ENCODE results near the gene IQGAP2. TPM values are rescaled to one million over a fixed set of nuclear protein-coding genes. Genes with fewer than 3 reads are reported as not detected.

Gene IQGAP2
- total and polyA plus RNA-seq, 2 donors from 2014 or later: 23.2 to 35.8 TPM

GRCh38 chr5:76692651-76693050 lies 289.6 kb downstream of the IQGAP2 start:
- H3K36me3 ChIP-seq (ENCODE audit: control insufficient read depth in 2 of 3, insufficient read depth in 3 of 3, low read length in 3 of 3): peaks cover 0 to 6% (median 0%) of the 10 kb centered on the region in 3 donors
- H3K9ac ChIP-seq (ENCODE audit: low read length in 3 of 3): no peak overlapping the region
- H3K27ac ChIP-seq (ENCODE audit: low read depth in 2 of 2, low read length in 2 of 2): no peak overlapping the region
- DNase-seq (no peak), FAIRE-seq (no peak)
- H3K27me3 ChIP-seq (ENCODE audit: control insufficient read depth, insufficient read depth, low read length): no peaks in the 10 kb centered on the region
- no peaks in the 10 kb centered on the region for H3K9me3 ChIP-seq (ENCODE audit: control insufficient read depth in 2 of 3, insufficient read depth in 1 of 3, low read length in 3 of 3)
- no peak overlapping the region for H3K4me3 ChIP-seq (ENCODE audit: low read length in 3 of 3)
- intact Hi-C loops (cut with DNase I): no loop called here
- H3K4me1 ChIP-seq (ENCODE audit: control insufficient read depth in 2 of 3, insufficient read depth in 2 of 3, low read depth in 1 of 3, low read length in 3 of 3): peaks cover 0 to 12% (median 10%) of the 10 kb centered on the region in 3 donors
- TF ChIP-seq CTCF (IDR thresholded peaks at IDR 0.05; ENCODE audit: borderline replicate concordance, extremely low read depth, insufficient read depth): no peak

DNA sequence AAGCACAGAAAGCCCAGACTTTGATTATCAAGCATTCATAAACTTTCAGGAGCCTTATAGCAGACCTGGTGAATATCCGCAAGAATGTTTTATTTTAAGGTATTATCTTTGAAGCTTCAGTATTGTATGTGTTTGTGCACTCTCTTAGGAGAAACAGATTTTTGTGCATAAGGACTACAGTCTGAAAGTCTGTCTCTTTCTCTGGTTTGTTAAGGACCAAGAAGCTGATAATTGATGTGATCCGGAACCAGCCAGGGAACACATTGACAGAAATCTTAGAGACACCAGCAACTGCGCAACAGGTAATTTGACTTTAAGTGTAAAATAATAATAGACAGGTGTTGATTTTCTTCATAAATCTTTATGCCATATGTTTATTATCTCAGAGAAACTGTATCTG lies 290.1 kb downstream of the IQGAP2 start:
- intact Hi-C loops (cut with DNase I): no loop called here
- no peak for FAIRE-seq
- peaks cover 0 to 6% (median 0%) of the 10 kb centered on the region in 3 donors for H3K36me3 ChIP-seq (ENCODE audit: control insufficient read depth in 2 of 3, insufficient read depth in 3 of 3, low read length in 3 of 3)

GRCh38 chr5:76694317-76694716 lies 291.2 kb downstream of the IQGAP2 start:
- no peak for FAIRE-seq
- H3K4me1 ChIP-seq (ENCODE audit: control insufficient read depth in 2 of 3, insufficient read depth in 2 of 3, low read depth in 1 of 3, low read length in 3 of 3): peaks cover 0 to 12% (median 10%) of the 10 kb centered on the region in 3 donors
- no peak overlapping the region for H3K27ac ChIP-seq (ENCODE audit: low read depth in 2 of 2, low read length in 2 of 2)
- no peaks in the 10 kb centered on the region for H3K9me3 ChIP-seq (ENCODE audit: control insufficient read depth in 2 of 3, insufficient read depth in 1 of 3, low read length in 3 of 3)
- H3K27me3 ChIP-seq (ENCODE audit: control insufficient read depth, insufficient read depth, low read length): no peaks in the 10 kb centered on the region
- intact Hi-C loops (cut with DNase I): no loop called here
- no peak overlapping the region for H3K9ac ChIP-seq (ENCODE audit: low read length in 3 of 3)
- no peak overlapping the region for H3K4me3 ChIP-seq (ENCODE audit: low read length in 3 of 3)
- no peak for DNase-seq
- no peak for TF ChIP-seq CTCF (IDR thresholded peaks at IDR 0.05; ENCODE audit: borderline replicate concordance, extremely low read depth, insufficient read depth)
- H3K36me3 ChIP-seq (ENCODE audit: control insufficient read depth in 2 of 3, insufficient read depth in 3 of 3, low read length in 3 of 3): peaks cover 0 to 6% (median 2%) of the 10 kb centered on the region in 3 donors

More for the DNA sequence above, 290.1 kb downstream of the IQGAP2 start:
- Histone ChIP-seq H3K4me1 (ENCODE audit: control insufficient read depth in 2 of 3, insufficient read depth in 2 of 3, low read depth in 1 of 3, low read length in 3 of 3) (peaks cover 0 to 12% (median 10%) of the 10 kb centered on the region in 3 donors), H3K9me3 (ENCODE audit: control insufficient read depth in 2 of 3, insufficient read depth in 1 of 3, low read length in 3 of 3) (no peaks in the 10 kb centered on the region), H3K27ac (ENCODE audit: low read depth in 2 of 2, low read length in 2 of 2) (no peak overlapping the region), H3K9ac (ENCODE audit: low read length in 3 of 3) (no peak overlapping the region), H3K4me3 (ENCODE audit: low read length in 3 of 3) (no peak overlapping the region), H3K27me3 (ENCODE audit: control insufficient read depth, insufficient read depth, low read length) (no peaks in the 10 kb centered on the region)
- DNase-seq: no peak
- no peak for TF ChIP-seq CTCF (IDR thresholded peaks at IDR 0.05; ENCODE audit: borderline replicate concordance, extremely low read depth, insufficient read depth)

- Histone ChIP-seq H3K36me3 (ENCODE audit: control insufficient read depth in 2 of 3, insufficient read depth in 3 of 3, low read length in 3 of 3) (peaks cover 0 to 6% (median 2%) of the 10 kb centered on the region in 3 donors), H3K4me1 (ENCODE audit: control insufficient read depth in 2 of 3, insufficient read depth in 2 of 3, low read depth in 1 of 3, low read length in 3 of 3) (peaks cover 0 to 12% (median 10%) of the 10 kb centered on the region in 3 donors), H3K27ac (ENCODE audit: low read depth in 2 of 2, low read length in 2 of 2) (peak overlapping the region in 1 of 2 donors; percentile 4), H3K27me3 (ENCODE audit: control insufficient read depth, insufficient read depth, low read length) (no peaks in the 10 kb centered on the region), H3K4me3 (ENCODE audit: low read length in 3 of 3) (no peak overlapping the region), H3K9ac (ENCODE audit: low read length in 3 of 3) (no peak overlapping the region), H3K9me3 (ENCODE audit: control insufficient read depth in 2 of 3, insufficient read depth in 1 of 3, low read length in 3 of 3) (no peaks in the 10 kb centered on the region)
- intact Hi-C loops (cut with DNase I): no loop called here
- no peak for FAIRE-seq
- no peak for TF ChIP-seq CTCF (IDR thresholded peaks at IDR 0.05; ENCODE audit: borderline replicate concordance, extremely low read depth, insufficient read depth)
- no peak for DNase-seq
These were observed 292.3 kb downstream of the IQGAP2 start for GRCh38 chr5:76695346-76695745.

All from kidney (tissue), 14 donors.